GM23338 (cell line): Measurements from ENCODE around the gene MUS81. TPM values are rescaled to one million over a fixed set of nuclear protein-coding genes. Genes with fewer than 3 reads are reported as not detected.

Experiments used
- ATAC-seq: fragments of 200-7000 bp; cut with Tn5 transposase; 3 replicates; pipeline ENCODE4 v1.9.1; 2020
- DNase-seq: peaks from one replicate; pipeline ENCODE4 v3.0.0-alpha.2; 2015; ENCODE audit warnings: low spot score
- H2AFZ ChIP-seq: fragments of 200-600 bp; sonication (generic); 2 replicates; pipeline ENCODE4 v1.8.0; 2016; ENCODE audit warnings: antibody characterized with exemption, mild to moderate bottlenecking, moderate library complexity
- H3F3A ChIP-seq: fragments of 200-600 bp; sonication (generic); replicated peaks from 2 replicates; pipeline ENCODE4 v1.8.0; 2017; ENCODE audit warnings: antibody characterized with exemption, mixed run types, low read depth
- H3K27ac ChIP-seq: fragments of 200-600 bp; sonication (generic); 2 replicates; pipeline ENCODE4 v1.6.1; 2016; ENCODE audit warnings: low read depth
- H3K27me3 ChIP-seq: fragments of 200-600 bp; sonication (generic); 2 replicates; pipeline ENCODE4 v1.8.0; 2016; ENCODE audit warnings: mild to moderate bottlenecking, mixed run types, moderate library complexity; ENCODE audit not compliant: insufficient read depth
- H3K36me3 ChIP-seq: fragments of 200-600 bp; sonication (generic); 2 replicates; pipeline ENCODE4 v1.8.0; 2016; ENCODE audit warnings: mild to moderate bottlenecking; ENCODE audit not compliant: insufficient read depth
- H3K4me1 ChIP-seq: fragments of 200-600 bp; sonication (generic); 2 replicates; pipeline ENCODE4 v1.8.0; 2016; ENCODE audit warnings: mild to moderate bottlenecking, moderate library complexity; ENCODE audit not compliant: insufficient read depth
- H3K4me2 ChIP-seq: fragments of 200-600 bp; sonication (generic); 2 replicates; pipeline ENCODE4 v1.7.1; 2017; ENCODE audit warnings: mixed run types
- H3K4me3 ChIP-seq: fragments of 200-600 bp; sonication (generic); 2 replicates; pipeline ENCODE4 v1.6.1; 2016; ENCODE audit warnings: mixed run types
- H3K79me2 ChIP-seq: fragments of 200-600 bp; sonication (generic); replicated peaks from 2 replicates; pipeline ENCODE4 v1.8.0; 2017; ENCODE audit warnings: mild to moderate bottlenecking; ENCODE audit not compliant: insufficient read depth
- H3K9me2 ChIP-seq: fragments of 200-600 bp; sonication (generic); 2 replicates; pipeline ENCODE4 v1.8.0; 2017; ENCODE audit not compliant: insufficient read depth
- H4K20me1 ChIP-seq: fragments of 200-600 bp; sonication (generic); replicated peaks from 2 replicates; pipeline ENCODE4 v1.8.0; 2017; ENCODE audit warnings: mild to moderate bottlenecking; ENCODE audit not compliant: insufficient read depth
- H3K27ac Mint-ChIP-seq: 2 replicates; pipeline ENCODE4 v1.8.0; 2020; ENCODE audit warnings: inconsistent platforms, mild to moderate bottlenecking, moderate library complexity, mixed read lengths
- H3K27me3 Mint-ChIP-seq: 3 replicates; pipeline ENCODE4 v1.8.0; 2022; ENCODE audit warnings: low read depth, mild to moderate bottlenecking, moderate library complexity, mixed read lengths, inconsistent platforms; ENCODE audit not compliant: insufficient read depth, poor library complexity
- H3K36me3 Mint-ChIP-seq: 3 replicates; pipeline ENCODE4 v1.8.0; 2021; ENCODE audit warnings: low read depth, mild to moderate bottlenecking, inconsistent platforms, moderate library complexity, mixed read lengths
- H3K4me1 Mint-ChIP-seq: 3 replicates; pipeline ENCODE4 v1.8.0; 2020; ENCODE audit warnings: mild to moderate bottlenecking, inconsistent platforms, mixed read lengths
- H3K4me3 Mint-ChIP-seq: 3 replicates; pipeline ENCODE4 v1.8.0; 2021; ENCODE audit warnings: moderate library complexity, mild to moderate bottlenecking, inconsistent platforms, mixed read lengths
- H3K9me3 Mint-ChIP-seq: 3 replicates; pipeline ENCODE4 v1.8.0; 2020; ENCODE audit warnings: moderate library complexity, mild to moderate bottlenecking, inconsistent platforms, mixed read lengths
- CREB1 ChIP-seq: fragments of 250-450 bp; sonication (Bioruptor Pico); IDR thresholded peaks from 2 replicates; pipeline ENCODE4 v1.5.0; 2020; ENCODE audit warnings: low read depth, mild to moderate bottlenecking, moderate library complexity
- CTCF ChIP-seq, 2 experiments: fragments of 200-600 bp in 1 of 2; sonication (generic) in 1 of 2; conservative IDR thresholded peaks; 2 replicates each; pipeline versions ENCODE4 v1.5.1 to v1.6.1; 2016 to 2017; ENCODE audit warnings: antibody characterized with exemption in 2 of 2, low read depth in 2 of 2, mild to moderate bottlenecking in 2 of 2, moderate library complexity in 1 of 2
- ETS1 ChIP-seq: IDR thresholded peaks from 2 replicates; pipeline ENCODE4 v1.6.1; 2016; ENCODE audit warnings: antibody characterized with exemption
- EZH2 ChIP-seq: fragments of 200-600 bp; sonication (generic); IDR thresholded peaks from one replicate; pipeline ENCODE4 v1.8.0; 2017; ENCODE audit warnings: antibody characterized with exemption, mild to moderate bottlenecking, low read depth; ENCODE audit not compliant: unreplicated experiment
- JUNB ChIP-seq: IDR thresholded peaks from one replicate; pipeline ENCODE4 v1.6.1; 2016; ENCODE audit warnings: antibody characterized with exemption; ENCODE audit not compliant: unreplicated experiment
- POLR2AphosphoS5 ChIP-seq: IDR thresholded peaks from 2 replicates; pipeline ENCODE4 v1.6.1; 2016; ENCODE audit warnings: antibody characterized with exemption, low read depth
- REST ChIP-seq: IDR thresholded peaks from one replicate; pipeline ENCODE4 v1.6.1; 2018; ENCODE audit warnings: antibody characterized with exemption; ENCODE audit not compliant: unreplicated experiment
- STAT1 ChIP-seq: IDR thresholded peaks from one replicate; pipeline ENCODE4 v1.6.1; 2016; ENCODE audit warnings: antibody characterized with exemption; ENCODE audit not compliant: unreplicated experiment
- ZNF114 ChIP-seq: fragments of 250-450 bp; sonication (Bioruptor Pico); IDR thresholded peaks from 2 replicates; pipeline ENCODE4 v1.5.0; 2020; ENCODE audit warnings: mild to moderate bottlenecking, moderate library complexity
- ZNF331 ChIP-seq: fragments of 250-450 bp; sonication (Bioruptor Pico); IDR thresholded peaks from 2 replicates; pipeline ENCODE4 v1.5.0; 2020; ENCODE audit warnings: low read depth, mild to moderate bottlenecking, moderate library complexity
- polyA plus RNA-seq: library from polyadenylated mRNA; unstranded; fragments of >200 nt; fragmentation: Nextera tagmentation; extraction: Ambion mirVana; gene quantifications from 2 replicates; pipeline ENCODE4 v1.2.1, GENCODE V29; 2016
- total RNA-seq: library from RNA; depleted of rRNA; stranded (reverse); fragments of >200 nt; shearing (Covaris generic); gene quantifications from 2 replicates; pipeline ENCODE4 v1.2.3, GENCODE V29; 2014

The MUS81 gene
- total and polyA plus RNA-seq, 2 experiments from 2014 or later: 38.5 to 48.6 TPM

- ATAC-seq: no peak
Observed at GRCh38 chr11:65814986-65815565, 45.2 kb upstream of the MUS81 start.

More at GRCh38 chr11:65814986-65815565, 45.2 kb upstream of the MUS81 start:
- Mint-ChIP-seq H3K4me3 (no peak overlapping the region; the same call in 2 of the 3 replicates), H3K4me1 (no peaks in the 10 kb centered on the region), H3K27me3 (peaks cover 11% of the 10 kb centered on the region), H3K27ac (no peak overlapping the region), H3K9me3 (no peaks in the 10 kb centered on the region; the same call in 2 of the 3 replicates), H3K36me3 (no peaks in the 10 kb centered on the region; the same call in 1 of the 3 replicates)
- no peak overlapping the region for H3K27ac ChIP-seq
- 0 out of 2 replicates have a peak, but pooled peaks cover 4% of the 10 kb centered on the region for H3F3A ChIP-seq
- H4K20me1 ChIP-seq: no peaks in the 10 kb centered on the region
- H3K79me2 ChIP-seq: no peaks in the 10 kb centered on the region
- H2AFZ ChIP-seq: no peak overlapping the region
- H3K4me1 ChIP-seq: no peaks in the 10 kb centered on the region; the same call in 1 of the 2 replicates
- no peaks in the 10 kb centered on the region for H3K9me2 ChIP-seq
- no peaks in the 10 kb centered on the region for H3K36me3 ChIP-seq
- DNase-seq: no peak
- TF ChIP-seq REST: no peak
- no peak for TF ChIP-seq EZH2
- no peak for TF ChIP-seq JUNB
- no peak for TF ChIP-seq ZNF114 (CRISPR knock-in tag)
- TF ChIP-seq POLR2AphosphoS5: no peak
- TF ChIP-seq CREB1 (CRISPR knock-in tag): no peak
- no peak for TF ChIP-seq CTCF (conservative IDR thresholded peaks at IDR 0.05; ENCODE audit: low read depth in 2 of 2)
- TF ChIP-seq ETS1: no peak
- TF ChIP-seq ZNF331 (CRISPR knock-in tag): no peak
- TF ChIP-seq STAT1: no peak
- peaks cover 12% of the 10 kb centered on the region for H3K27me3 ChIP-seq
- no peak overlapping the region for H3K4me3 ChIP-seq
- no peak overlapping the region for H3K4me2 ChIP-seq
